H9 (cell line): ENCODE data around the gene KDM5B. TPM values are rescaled to one million over a fixed set of nuclear protein-coding genes. Genes with fewer than 3 reads are reported as not detected.

ENCODE experiments used
- DNase-seq: peaks from one replicate; pipeline ENCODE4 v3.0.0-alpha.2; 2017
- H2AFZ ChIP-seq: one replicate; pipeline ENCODE4 v1.6.1; 2013; ENCODE audit warnings: mild to moderate bottlenecking, low read length, control low read depth, moderate library complexity
- H2AK5ac ChIP-seq: 2 replicates; pipeline ENCODE4 v1.6.1; 2013; ENCODE audit warnings: low read length, control low read depth, mixed read lengths; ENCODE audit not compliant: insufficient read length
- H2BK120ac ChIP-seq: one replicate; pipeline ENCODE4 v1.6.1; 2013; ENCODE audit warnings: low read depth, mild to moderate bottlenecking, low read length, control low read depth, inconsistent platforms; ENCODE audit not compliant: poor library complexity, severe bottlenecking
- H2BK12ac ChIP-seq: 2 replicates; pipeline ENCODE4 v1.6.1; 2013; ENCODE audit warnings: low read length, control low read depth, mixed read lengths, low read depth; ENCODE audit not compliant: insufficient read length
- H2BK15ac ChIP-seq: 2 replicates; pipeline ENCODE4 v1.6.1; 2013; ENCODE audit warnings: low read depth, low read length, control low read depth
- H2BK20ac ChIP-seq: one replicate; pipeline ENCODE4 v1.6.1; 2013; ENCODE audit warnings: low read depth, mild to moderate bottlenecking, low read length, control low read depth, inconsistent platforms; ENCODE audit not compliant: poor library complexity, severe bottlenecking
- H2BK5ac ChIP-seq: 2 replicates; pipeline ENCODE4 v1.6.1; 2013; ENCODE audit warnings: low read length, control low read depth, mixed read lengths; ENCODE audit not compliant: insufficient read length
- H3K14ac ChIP-seq: 2 replicates; pipeline ENCODE4 v1.6.1; 2013; ENCODE audit warnings: low read length, control low read depth; ENCODE audit not compliant: insufficient read depth
- H3K18ac ChIP-seq: 2 replicates; pipeline ENCODE4 v1.6.1; 2013; ENCODE audit warnings: low read depth, mild to moderate bottlenecking, mixed read lengths, low read length, control low read depth; ENCODE audit not compliant: insufficient read length
- H3K23ac ChIP-seq: 2 replicates; pipeline ENCODE4 v1.6.1; 2013; ENCODE audit warnings: low read length, control low read depth, mixed read lengths, low read depth; ENCODE audit not compliant: insufficient read length
- H3K23me2 ChIP-seq: 2 replicates; pipeline ENCODE4 v1.6.1; 2013; ENCODE audit warnings: low read depth, mild to moderate bottlenecking, mixed read lengths, low read length, control low read depth; ENCODE audit not compliant: insufficient read length, poor library complexity, severe bottlenecking
- H3K27ac ChIP-seq: 2 replicates; pipeline ENCODE4 v1.5.1; 2013; ENCODE audit warnings: low read length, control low read depth, mixed read lengths, low read depth; ENCODE audit not compliant: insufficient read length
- H3K27me3 ChIP-seq: 2 replicates; pipeline ENCODE4 v1.6.1; 2013; ENCODE audit warnings: low read length, control low read depth, inconsistent platforms; ENCODE audit not compliant: insufficient read depth
- H3K4ac ChIP-seq: 2 replicates; pipeline ENCODE4 v1.6.1; 2013; ENCODE audit warnings: low read depth, mild to moderate bottlenecking, control low read depth, inconsistent platforms, low read length, moderate library complexity
- H3K4me1 ChIP-seq: 2 replicates; pipeline ENCODE4 v1.6.1; 2013; ENCODE audit warnings: low read length, control low read depth, inconsistent platforms; ENCODE audit not compliant: insufficient read depth
- H3K4me2 ChIP-seq: 2 replicates; pipeline ENCODE4 v1.6.1; 2013; ENCODE audit warnings: low read length, control low read depth, mixed read lengths; ENCODE audit not compliant: insufficient read length, insufficient read depth
- H3K56ac ChIP-seq: 2 replicates; pipeline ENCODE4 v1.6.1; 2013; ENCODE audit warnings: low read depth, mild to moderate bottlenecking, mixed read lengths, low read length, control low read depth; ENCODE audit not compliant: insufficient read length
- H3K79me1 ChIP-seq: 2 replicates; pipeline ENCODE4 v1.6.1; 2013; ENCODE audit warnings: low read depth, mild to moderate bottlenecking, moderate library complexity, low read length, control low read depth, inconsistent platforms; ENCODE audit not compliant: insufficient read depth, poor library complexity, severe bottlenecking
- H3K79me2 ChIP-seq: 2 replicates; pipeline ENCODE4 v1.6.1; 2013; ENCODE audit warnings: low read length, control low read depth, inconsistent platforms; ENCODE audit not compliant: insufficient read depth
- H3K9ac ChIP-seq: 2 replicates; pipeline ENCODE4 v1.6.1; 2013; ENCODE audit warnings: low read length, control low read depth, mixed read lengths; ENCODE audit not compliant: insufficient read length; ENCODE audit errors: extremely low read depth
- H3K9me3 ChIP-seq: one replicate; pipeline ENCODE4 v1.6.1; 2013; ENCODE audit warnings: low read depth, low read length, inconsistent platforms; ENCODE audit not compliant: control insufficient read depth
- H3T11ph ChIP-seq: one replicate; pipeline ENCODE4 v1.6.1; 2013; ENCODE audit warnings: mild to moderate bottlenecking, low read length, control low read depth, inconsistent platforms
- H4K20me1 ChIP-seq: one replicate; pipeline ENCODE4 v1.6.1; 2013; ENCODE audit not compliant: control insufficient read depth, insufficient read length, insufficient read depth
- H4K5ac ChIP-seq: 2 replicates; pipeline ENCODE4 v1.6.1; 2013; ENCODE audit warnings: low read depth, mild to moderate bottlenecking, mixed read lengths, low read length, control low read depth; ENCODE audit not compliant: insufficient read length
- H4K8ac ChIP-seq: replicated peaks from 2 replicates; pipeline ENCODE4 v1.6.1; 2013; ENCODE audit warnings: low read length, control low read depth, mixed read lengths, low read depth; ENCODE audit not compliant: insufficient read length
- H4K91ac ChIP-seq: 2 replicates; pipeline ENCODE4 v1.6.1; 2013; ENCODE audit warnings: low read depth, mild to moderate bottlenecking, moderate library complexity, mixed read lengths, low read length, control low read depth; ENCODE audit not compliant: insufficient read length
- H3K27ac Mint-ChIP-seq, 3 experiments: 2 replicates in 2 of 3; 3 replicates in 1 of 3; pipeline ENCODE4 v1.8.0; 2020 to 2021; ENCODE audit warnings: mixed read lengths in 3 of 3, mild to moderate bottlenecking in 1 of 3, moderate library complexity in 1 of 3
- H3K27me3 Mint-ChIP-seq: 2 replicates; pipeline ENCODE4 v1.8.0; 2021; ENCODE audit warnings: low read depth, mild to moderate bottlenecking, moderate library complexity, mixed read lengths
- H3K36me3 Mint-ChIP-seq, 3 experiments: 2 replicates in 2 of 3; 3 replicates in 1 of 3; pipeline ENCODE4 v1.8.0; 2020 to 2021; ENCODE audit warnings: low read depth in 3 of 3, mixed read lengths in 3 of 3; ENCODE audit not compliant: insufficient read depth in 1 of 3
- H3K4me1 Mint-ChIP-seq, 2 experiments: 2 replicates each; pipeline ENCODE4 v1.8.0; 2020; ENCODE audit warnings: mixed read lengths in 2 of 2
- H3K4me3 Mint-ChIP-seq, 2 experiments: 2 replicates in 1 of 2; 3 replicates in 1 of 2; pipeline ENCODE4 v1.8.0; 2020 to 2021; ENCODE audit warnings: mild to moderate bottlenecking in 2 of 2, mixed read lengths in 2 of 2, moderate library complexity in 1 of 2
- H3K9me3 Mint-ChIP-seq, 2 experiments: 2 replicates in 1 of 2; 3 replicates in 1 of 2; pipeline ENCODE4 v1.8.0; 2020; ENCODE audit warnings: mild to moderate bottlenecking in 2 of 2, mixed read lengths in 2 of 2, moderate library complexity in 1 of 2
- WGBS: extraction: QIAGEN DNeasy Blood & Tissue Kit; methylation state at CpG from one replicate; pipeline ENCODE4 v1.1.7; 2013; ENCODE audit warnings: missing lambda C conversion rate, low lambda C conversion rate, mixed read lengths; ENCODE audit not compliant: insufficient read length; ENCODE audit errors: extremely low coverage; 5-methylcytosine and 5-hydroxymethylcytosine counted together
- total RNA-seq: library from RNA; stranded (reverse); gene quantifications from 2 replicates; pipeline ENCODE4 v1.2.1, GENCODE V29; 2021
- TF ChIP-seq, protein P1 (sequence below): fragments of 200-600 bp; sonication (generic); conservative IDR thresholded peaks from 3 replicates; pipeline ENCODE4 v1.8.0; 2021; ENCODE audit warnings: antibody characterized with exemption, mild to moderate bottlenecking

KDM5B gene
- total RNA-seq, 1 experiment from 2014 or later, result 210 TPM

DNA sequence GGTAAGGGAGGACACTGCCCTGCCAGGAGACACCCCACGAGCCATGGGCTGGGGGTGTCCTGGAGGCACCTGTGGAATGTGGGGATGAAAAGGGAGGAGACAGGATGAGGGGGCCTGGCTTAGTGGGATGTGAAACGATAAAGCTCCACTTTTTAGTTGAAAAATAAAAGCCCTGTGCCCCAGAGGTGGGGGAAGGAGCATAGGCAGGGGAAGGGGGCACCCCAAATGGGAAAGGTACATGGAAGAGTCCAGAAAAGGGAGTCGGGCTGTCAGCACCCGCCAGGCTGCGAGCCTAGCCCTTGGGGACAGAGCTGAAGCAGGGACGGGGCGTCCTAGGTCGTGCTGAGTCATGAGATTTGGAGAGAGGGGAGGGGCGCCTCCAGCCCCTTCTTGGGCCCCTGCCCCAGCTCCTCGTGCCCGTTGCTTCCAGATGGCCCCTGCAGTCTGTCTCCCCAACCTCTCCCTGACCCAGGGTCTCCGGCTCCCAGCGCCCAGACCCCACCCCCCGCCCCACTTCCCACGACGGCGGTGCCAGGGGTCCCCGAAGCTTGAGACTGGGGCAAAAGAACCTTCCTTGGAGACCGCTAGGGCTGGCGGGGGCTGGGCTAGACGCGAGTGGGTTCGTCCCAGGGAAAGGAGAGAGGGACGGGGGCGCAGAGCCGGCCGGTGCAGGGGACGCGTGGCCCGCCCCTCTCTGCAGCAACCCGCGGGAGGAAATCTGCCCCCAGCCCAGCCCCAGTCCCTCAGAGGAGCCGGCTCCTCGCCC, 98.8 kb downstream of the KDM5B start:
- peak; percentile 52 for DNase-seq

More for the DNA sequence above, 98.8 kb downstream of the KDM5B start:
- Histone ChIP-seq H3K79me2 (no peaks in the 10 kb centered on the region), H2AFZ (no peak overlapping the region), H2BK5ac (no peak overlapping the region), H2AK5ac (no peak overlapping the region), H3K4me1 (peaks cover 12% of the 10 kb centered on the region), H3K56ac (no peak overlapping the region), H3K4ac (no peak overlapping the region), H3K18ac (no peak overlapping the region), H3K27ac (no peak overlapping the region), H4K91ac (no peak overlapping the region), H2BK120ac (no peak overlapping the region), H4K5ac (no peak overlapping the region), H3T11ph (no peak overlapping the region), H3K79me1 (no peaks in the 10 kb centered on the region), H3K14ac (peak overlapping the region; percentile 55; the same call in 1 of the 2 replicates), H4K20me1 (no peaks in the 10 kb centered on the region), H4K8ac (no peak overlapping the region), H3K23me2 (peaks cover 12% of the 10 kb centered on the region), H2BK15ac (no peak overlapping the region), H2BK12ac (no peak overlapping the region), H2BK20ac (no peak overlapping the region), H3K9me3 (no peaks in the 10 kb centered on the region), H3K4me2 (peak overlapping the region; percentile 53), H3K27me3 (no peaks in the 10 kb centered on the region; the same call in 1 of the 2 replicates), H3K9ac (peak overlapping the region; percentile 7), H3K23ac (no peak overlapping the region)
- Mint-ChIP-seq H3K27ac (0 out of 7 replicates have a peak overlapping the region, but pooled peaks of 1 of the 3 experiments have one; percentile 48), H3K4me1 (peaks cover 36 to 44% of the 10 kb centered on the region in 2 experiments), H3K4me3 (peak overlapping the region; percentile 71 to 86), H3K27me3 (peaks cover 58% of the 10 kb centered on the region), H3K36me3 (no peaks in the 10 kb centered on the region; a peak in 1 of 7 replicates), H3K9me3 (no peaks in the 10 kb centered on the region)
- WGBS, result no CpG with 5 or more reads among the region's 34 CpGs
- TF ChIP-seq, protein P1, sequence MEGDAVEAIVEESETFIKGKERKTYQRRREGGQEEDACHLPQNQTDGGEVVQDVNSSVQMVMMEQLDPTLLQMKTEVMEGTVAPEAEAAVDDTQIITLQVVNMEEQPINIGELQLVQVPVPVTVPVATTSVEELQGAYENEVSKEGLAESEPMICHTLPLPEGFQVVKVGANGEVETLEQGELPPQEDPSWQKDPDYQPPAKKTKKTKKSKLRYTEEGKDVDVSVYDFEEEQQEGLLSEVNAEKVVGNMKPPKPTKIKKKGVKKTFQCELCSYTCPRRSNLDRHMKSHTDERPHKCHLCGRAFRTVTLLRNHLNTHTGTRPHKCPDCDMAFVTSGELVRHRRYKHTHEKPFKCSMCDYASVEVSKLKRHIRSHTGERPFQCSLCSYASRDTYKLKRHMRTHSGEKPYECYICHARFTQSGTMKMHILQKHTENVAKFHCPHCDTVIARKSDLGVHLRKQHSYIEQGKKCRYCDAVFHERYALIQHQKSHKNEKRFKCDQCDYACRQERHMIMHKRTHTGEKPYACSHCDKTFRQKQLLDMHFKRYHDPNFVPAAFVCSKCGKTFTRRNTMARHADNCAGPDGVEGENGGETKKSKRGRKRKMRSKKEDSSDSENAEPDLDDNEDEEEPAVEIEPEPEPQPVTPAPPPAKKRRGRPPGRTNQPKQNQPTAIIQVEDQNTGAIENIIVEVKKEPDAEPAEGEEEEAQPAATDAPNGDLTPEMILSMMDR, result no peak
